ENCODE data around the gene NCKAP5.

Gene NCKAP5

DNA sequence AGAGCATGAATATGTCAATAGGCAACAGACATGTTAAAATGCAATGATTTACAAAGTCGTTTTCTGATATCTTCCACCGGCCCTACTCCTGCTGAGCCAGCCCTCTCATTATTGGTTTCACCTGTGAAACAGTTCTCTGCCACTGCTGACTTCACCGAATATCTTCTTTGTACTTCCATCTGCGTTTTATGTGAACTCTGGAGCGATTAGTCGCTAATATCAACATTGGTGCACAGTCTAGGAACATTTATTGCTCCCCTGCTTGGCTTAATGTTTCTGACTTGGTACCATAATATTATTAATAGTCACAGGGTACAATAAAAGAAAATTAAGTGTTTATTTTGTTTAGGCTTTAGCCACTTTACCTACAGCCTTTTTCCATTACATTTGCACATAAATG lies 105.5 kb downstream of the NCKAP5 start:
- Histone ChIP-seq H3K4me3 (ENCODE audit: low read depth, low read length) (no peak overlapping the region), H3K4me1 (no peaks in the 10 kb centered on the region), H3K9me3 (no peaks in the 10 kb centered on the region), H3K27me3 (no peaks in the 10 kb centered on the region), H3K36me3 (no peaks in the 10 kb centered on the region)
- TF ChIP-seq, protein P1, sequence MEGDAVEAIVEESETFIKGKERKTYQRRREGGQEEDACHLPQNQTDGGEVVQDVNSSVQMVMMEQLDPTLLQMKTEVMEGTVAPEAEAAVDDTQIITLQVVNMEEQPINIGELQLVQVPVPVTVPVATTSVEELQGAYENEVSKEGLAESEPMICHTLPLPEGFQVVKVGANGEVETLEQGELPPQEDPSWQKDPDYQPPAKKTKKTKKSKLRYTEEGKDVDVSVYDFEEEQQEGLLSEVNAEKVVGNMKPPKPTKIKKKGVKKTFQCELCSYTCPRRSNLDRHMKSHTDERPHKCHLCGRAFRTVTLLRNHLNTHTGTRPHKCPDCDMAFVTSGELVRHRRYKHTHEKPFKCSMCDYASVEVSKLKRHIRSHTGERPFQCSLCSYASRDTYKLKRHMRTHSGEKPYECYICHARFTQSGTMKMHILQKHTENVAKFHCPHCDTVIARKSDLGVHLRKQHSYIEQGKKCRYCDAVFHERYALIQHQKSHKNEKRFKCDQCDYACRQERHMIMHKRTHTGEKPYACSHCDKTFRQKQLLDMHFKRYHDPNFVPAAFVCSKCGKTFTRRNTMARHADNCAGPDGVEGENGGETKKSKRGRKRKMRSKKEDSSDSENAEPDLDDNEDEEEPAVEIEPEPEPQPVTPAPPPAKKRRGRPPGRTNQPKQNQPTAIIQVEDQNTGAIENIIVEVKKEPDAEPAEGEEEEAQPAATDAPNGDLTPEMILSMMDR (IDR thresholded peaks at IDR 0.05; ENCODE audit: low read depth, low read length): no peak
- DNase-seq: no peak

DNA sequence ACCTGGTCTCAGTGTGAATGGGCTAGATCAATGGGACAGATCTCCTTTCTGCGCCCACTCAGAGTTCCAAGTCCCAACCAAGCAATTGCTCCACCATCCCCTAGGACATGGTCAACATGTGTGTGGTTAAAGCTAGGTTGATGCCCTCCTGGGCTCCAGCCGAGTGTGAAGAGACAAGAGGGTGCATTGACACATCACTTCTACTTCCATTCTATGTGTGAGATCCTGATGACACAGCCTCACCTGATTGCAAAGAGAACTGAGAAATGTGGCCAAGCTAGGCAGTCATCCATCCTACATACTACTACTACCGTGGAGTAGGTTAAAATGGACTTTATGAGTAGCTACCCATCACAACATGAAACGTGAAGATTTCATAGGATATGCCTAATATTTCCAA lies 106.8 kb downstream of the NCKAP5 start:
- H3K9me3 ChIP-seq: no peaks in the 10 kb centered on the region
- no peaks in the 10 kb centered on the region for H3K27me3 ChIP-seq
- TF ChIP-seq, protein P1 (IDR thresholded peaks at IDR 0.05; ENCODE audit: low read depth, low read length): no peak
- H3K4me1 ChIP-seq: no peaks in the 10 kb centered on the region; the same call in 1 of the 2 replicates
- H3K4me3 ChIP-seq (ENCODE audit: low read depth, low read length): no peak overlapping the region
- no peak for DNase-seq
- no peaks in the 10 kb centered on the region for H3K36me3 ChIP-seq

GRCh38 chr2:133459590-133459989 lies 108.7 kb downstream of the NCKAP5 start:
- no peaks in the 10 kb centered on the region for H3K9me3 ChIP-seq
- no peaks in the 10 kb centered on the region; the same call in 1 of the 2 replicates for H3K4me1 ChIP-seq
- H3K36me3 ChIP-seq: no peaks in the 10 kb centered on the region
- TF ChIP-seq, protein P1 (IDR thresholded peaks at IDR 0.05; ENCODE audit: low read depth, low read length): no peak
- H3K27me3 ChIP-seq: no peaks in the 10 kb centered on the region
- DNase-seq: no peak
- no peak overlapping the region for H3K4me3 ChIP-seq (ENCODE audit: low read depth, low read length)

- DNase-seq: no peak
- TF ChIP-seq, protein P1 (IDR thresholded peaks at IDR 0.05; ENCODE audit: low read depth, low read length): no peak
- Histone ChIP-seq H3K36me3 (no peaks in the 10 kb centered on the region), H3K4me3 (ENCODE audit: low read depth, low read length) (no peak overlapping the region), H3K4me1 (no peaks in the 10 kb centered on the region; the same call in 1 of the 2 replicates), H3K27me3 (no peaks in the 10 kb centered on the region), H3K9me3 (no peaks in the 10 kb centered on the region)
These were observed 110.0 kb downstream of the NCKAP5 start for GRCh38 chr2:133458280-133458679.

GRCh38 chr2:133457861-133458260 lies 110.4 kb downstream of the NCKAP5 start:
- H3K4me1 ChIP-seq: no peaks in the 10 kb centered on the region; the same call in 1 of the 2 replicates
- TF ChIP-seq, protein P1 (IDR thresholded peaks at IDR 0.05; ENCODE audit: low read depth, low read length): no peak
- DNase-seq: no peak
- no peaks in the 10 kb centered on the region for H3K9me3 ChIP-seq
- H3K27me3 ChIP-seq: no peaks in the 10 kb centered on the region
- no peaks in the 10 kb centered on the region for H3K36me3 ChIP-seq
- H3K4me3 ChIP-seq (ENCODE audit: low read depth, low read length): no peak overlapping the region

GRCh38 chr2:133456971-133457370 lies 111.3 kb downstream of the NCKAP5 start:
- DNase-seq: peak; percentile 11
- H3K36me3 ChIP-seq: no peaks in the 10 kb centered on the region
- H3K4me1 ChIP-seq: no peaks in the 10 kb centered on the region; the same call in 1 of the 2 replicates
- no peaks in the 10 kb centered on the region for H3K27me3 ChIP-seq
- TF ChIP-seq, protein P1 (IDR thresholded peaks at IDR 0.05; ENCODE audit: low read depth, low read length): no peak
- no peaks in the 10 kb centered on the region for H3K9me3 ChIP-seq
- H3K4me3 ChIP-seq (ENCODE audit: low read depth, low read length): no peak overlapping the region

Data from BE2C (cell line).